ENCODE results near the gene HOXA1. TPM values are rescaled to one million over a fixed set of nuclear protein-coding genes. Genes with fewer than 3 reads are reported as not detected.

HOXA1 gene
- total RNA-seq, 1 donor from 2014 or later: 0.55 TPM

- CTCF ChIA-PET: interaction anchor here (1.4 kb wide), 1 partner anchor 286 kb away, joined by 3 read pairs; no protein-coding TSS in a partner anchor
- Mint-ChIP-seq H3K27me3 (peaks cover 44% of the 10 kb centered on the region), H3K27ac (no peak within 1 kb of the TSS), H3K36me3 (ENCODE audit: low read depth) (no peaks in the 10 kb centered on the region), H3K9me3 (no peaks in the 10 kb centered on the region), H3K4me3 (peak within 1 kb of the TSS; percentile 62), H3K4me1 (peaks cover 15% of the 10 kb centered on the region)
- DNase-seq (no peak), ATAC-seq (ENCODE audit: low read depth) (peak; percentile 28)
- POLR2A ChIA-PET: interaction anchor here (0.9 kb wide), 1 partner anchor 287 kb away, joined by 3 read pairs; no protein-coding TSS in a partner anchor
- TF ChIP-seq CTCF (IDR thresholded peaks at IDR 0.05): no peak
- intact Hi-C loops (cut with micrococcal nuclease): no loop called here
Measured at GRCh38 chr7:27143023-27143949, 47.5 kb upstream of the HOXA1 start, which contains the start of gene HOXA5. Gene HOXA5 (minus strand): TSS chr7:27143681. CDS start chr7:27143607, 74 bp downstream.

DNA sequence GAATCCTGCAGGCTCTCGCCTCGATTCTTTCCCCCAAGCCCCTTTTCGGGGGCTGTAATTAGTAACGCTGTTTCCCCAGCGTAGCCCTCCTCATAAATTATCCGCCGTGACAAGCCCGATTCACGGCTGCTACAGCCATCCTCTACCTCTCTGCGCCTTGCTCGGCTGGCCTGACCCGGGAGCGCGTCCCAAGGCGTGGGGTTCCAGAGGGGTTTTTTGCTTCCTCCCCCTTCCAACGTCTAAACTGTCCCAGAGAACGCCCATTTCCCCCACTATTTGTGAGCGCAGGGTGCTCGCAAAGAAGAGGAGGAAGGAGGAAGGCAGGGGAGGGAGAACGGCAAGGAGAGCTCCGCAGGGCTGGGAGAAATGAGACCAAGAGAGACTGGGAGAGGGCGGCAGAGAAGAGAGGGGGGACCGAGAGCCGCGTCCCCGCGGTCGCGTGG, 46.8 kb upstream of the HOXA1 start:
- Mint-ChIP-seq H3K4me1 (peaks cover 10% of the 10 kb centered on the region), H3K27ac (no peak overlapping the region), H3K9me3 (no peaks in the 10 kb centered on the region), H3K4me3 (peak overlapping the region; percentile 38), H3K27me3 (peaks cover 44% of the 10 kb centered on the region), H3K36me3 (ENCODE audit: low read depth) (no peaks in the 10 kb centered on the region)
- DNase-seq: no peak
- TF ChIP-seq CTCF (IDR thresholded peaks at IDR 0.05): no peak
- CTCF ChIA-PET: no interaction called here
- ATAC-seq (ENCODE audit: low read depth): no peak
- intact Hi-C loops (cut with micrococcal nuclease): no loop called here
- POLR2A ChIA-PET: interaction anchor here (1.0 kb wide), 1 partner anchor 47 kb away, joined by 3 read pairs; the partner anchor contains the start of gene HOXA1

DNA sequence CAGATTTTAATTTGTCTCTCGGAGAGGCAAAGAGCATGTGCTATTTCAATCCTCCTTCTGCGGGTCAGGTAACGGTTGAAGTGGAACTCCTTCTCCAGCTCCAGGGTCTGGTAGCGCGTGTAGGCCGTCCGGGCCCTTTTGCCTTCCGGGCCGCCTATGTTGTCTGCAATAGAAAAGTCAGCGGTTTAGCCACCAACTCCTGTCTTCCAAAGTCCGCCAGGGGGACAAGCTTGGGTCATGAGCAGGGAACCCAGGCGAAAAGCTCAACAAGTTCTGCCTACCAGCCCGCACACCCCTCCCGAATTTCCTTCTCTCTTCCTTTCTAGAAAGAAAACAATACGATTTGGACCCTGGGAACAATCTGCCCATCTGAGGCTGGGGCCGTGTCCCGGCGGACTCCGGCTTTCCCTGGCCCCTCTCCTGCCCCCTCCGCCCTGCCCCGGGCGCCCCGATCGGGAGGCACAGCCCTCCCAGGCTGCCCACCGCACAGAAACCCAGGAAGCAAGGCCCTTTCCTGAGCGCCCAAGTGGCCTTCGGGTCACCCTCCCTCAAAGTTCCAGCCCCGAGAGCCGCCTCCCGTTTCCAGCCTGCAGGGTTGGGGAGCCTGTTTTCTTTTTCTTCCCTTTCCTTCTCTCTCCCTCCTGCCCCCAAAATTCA, 46.3 kb upstream of the HOXA1 start:
- intact Hi-C loops (cut with micrococcal nuclease): no loop called here
- ChIA-PET POLR2A (interaction anchor here (1.0 kb wide), 1 partner anchor 46 kb away, joined by 3 read pairs; the partner anchor contains the start of gene HOXA1), CTCF (no interaction called here)
- Mint-ChIP-seq H3K4me3 (no peak overlapping the region), H3K4me1 (peaks cover 8% of the 10 kb centered on the region), H3K9me3 (no peaks in the 10 kb centered on the region), H3K36me3 (ENCODE audit: low read depth) (no peaks in the 10 kb centered on the region), H3K27ac (no peak overlapping the region), H3K27me3 (peaks cover 43% of the 10 kb centered on the region)
- ATAC-seq (ENCODE audit: low read depth) (no peak), DNase-seq (no peak)
- no peak for TF ChIP-seq CTCF (IDR thresholded peaks at IDR 0.05)

DNA sequence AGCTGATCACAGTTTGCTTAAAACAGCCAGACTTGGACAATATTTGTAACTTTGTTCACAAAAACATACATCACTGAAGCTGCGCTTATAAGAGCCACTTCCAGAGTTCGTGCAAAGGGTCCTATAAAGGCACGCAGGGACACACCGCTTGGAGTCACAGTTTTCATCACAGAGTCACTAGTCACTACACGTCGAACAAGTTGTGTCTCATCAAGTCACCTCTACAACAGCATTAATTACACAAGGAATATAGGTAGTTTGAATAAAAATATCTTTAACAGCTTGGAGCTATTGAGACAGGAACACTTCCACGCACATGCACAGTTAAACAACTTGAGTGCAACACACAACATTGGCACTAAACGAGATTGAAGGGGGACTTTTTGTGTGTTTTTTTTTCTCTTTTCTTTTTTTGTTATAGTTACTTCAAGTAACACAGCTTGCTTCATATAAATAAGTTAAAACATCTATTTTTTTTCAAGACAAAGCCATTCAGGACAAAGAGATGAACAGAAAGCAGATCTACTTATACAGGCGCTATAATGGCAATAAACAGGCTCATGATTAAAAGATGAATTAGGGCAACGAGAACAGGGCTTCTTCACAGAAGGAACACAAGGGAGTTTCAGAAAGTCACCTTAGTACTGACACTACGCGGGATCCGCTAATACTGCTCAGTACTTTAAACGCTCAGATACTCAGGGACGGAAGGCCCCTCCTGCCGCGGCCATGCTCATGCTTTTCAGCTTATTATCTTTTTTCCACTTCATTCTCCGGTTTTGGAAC, 45.5 kb upstream of the HOXA1 start:
- intact Hi-C loops (cut with micrococcal nuclease): no loop called here
- no peak overlapping the region for H3K4me3 Mint-ChIP-seq
- no peak for TF ChIP-seq CTCF (IDR thresholded peaks at IDR 0.05)
- H3K4me1 Mint-ChIP-seq: peaks cover 5% of the 10 kb centered on the region
- ATAC-seq (ENCODE audit: low read depth) (no peak), DNase-seq (no peak)
- POLR2A ChIA-PET: interaction anchor here (1.0 kb wide), 1 partner anchor 45 kb away, joined by 3 read pairs; the partner anchor contains the start of gene HOXA1
- H3K36me3 Mint-ChIP-seq (ENCODE audit: low read depth): no peaks in the 10 kb centered on the region
- no peaks in the 10 kb centered on the region for H3K9me3 Mint-ChIP-seq
- H3K27ac Mint-ChIP-seq: no peak overlapping the region
- CTCF ChIA-PET: no interaction called here
- H3K27me3 Mint-ChIP-seq: peaks cover 40% of the 10 kb centered on the region

All from activated B cell treated with CpG ODN at 0.5 μM for 24 hours (primary cell).